ENCODE data around the gene AP1G1. TPM values are rescaled to one million over a fixed set of nuclear protein-coding genes. Genes with fewer than 3 reads are reported as not detected.

Gene AP1G1
- polyA plus RNA-seq, 1 donor (not counting 4 experiments of a cell fraction or from before 2014, with no cell fraction given), result 62.5 TPM

- no peak for DNase-seq (ENCODE audit: low read depth, low spot score)
- dilution Hi-C loops (cut with MboI; ENCODE audit: extremely low pct_ligation_motif_present, low sequenced_read_pairs), result no loop called here
- Histone ChIP-seq H3K9me3 (ENCODE audit: control insufficient read depth, low read depth, low read length) (no peaks in the 10 kb centered on the region), H3K27ac (ENCODE audit: control insufficient read depth, insufficient read depth, low read length) (peak within 1 kb of the TSS; percentile 50), H3K4me1 (ENCODE audit: control insufficient read depth, extremely low read depth, insufficient read depth, low read length) (peaks cover 11% of the 10 kb centered on the region), H3K9me1 (ENCODE audit: control insufficient read depth, extremely low read depth, insufficient read depth, low read length) (no peaks in the 10 kb centered on the region), H3K27me3 (ENCODE audit: control insufficient read depth, extremely low read depth, insufficient read depth, low read length) (peaks cover 4% of the 10 kb centered on the region), H3K9ac (ENCODE audit: control insufficient read depth, extremely low read depth, insufficient read depth, low read length) (peak within 1 kb of the TSS; percentile 69), H4K20me1 (ENCODE audit: control insufficient read depth, extremely low read depth, insufficient read depth, low read length) (no peaks in the 10 kb centered on the region), H3K4me2 (ENCODE audit: control insufficient read depth, extremely low read depth, insufficient read depth, low read depth, low read length) (peak within 1 kb of the TSS; percentile 85), H2AFZ (ENCODE audit: control insufficient read depth, low read length) (peak within 1 kb of the TSS; percentile 15), H3K4me3 (ENCODE audit: control insufficient read depth in 2 of 3, extremely low read depth in 1 of 3, insufficient read depth in 2 of 3, low read depth in 1 of 3, low read length in 3 of 3) (peak within 1 kb of the TSS; percentile 72 to 92 (median 83)), H3K36me3 (ENCODE audit: control insufficient read depth in 2 of 2, extremely low read depth in 1 of 2, insufficient read depth in 2 of 2, low read length in 2 of 2) (peaks cover 0 to 3% of the 10 kb centered on the region in 2 experiments), H3K79me2 (ENCODE audit: control insufficient read depth, insufficient read depth, low read length) (peaks cover 24% of the 10 kb centered on the region)
- no peak for FAIRE-seq
- TF ChIP-seq EZH2 (IDR thresholded peaks at IDR 0.05; ENCODE audit: low read length), result no peak
- TF ChIP-seq, protein P1, sequence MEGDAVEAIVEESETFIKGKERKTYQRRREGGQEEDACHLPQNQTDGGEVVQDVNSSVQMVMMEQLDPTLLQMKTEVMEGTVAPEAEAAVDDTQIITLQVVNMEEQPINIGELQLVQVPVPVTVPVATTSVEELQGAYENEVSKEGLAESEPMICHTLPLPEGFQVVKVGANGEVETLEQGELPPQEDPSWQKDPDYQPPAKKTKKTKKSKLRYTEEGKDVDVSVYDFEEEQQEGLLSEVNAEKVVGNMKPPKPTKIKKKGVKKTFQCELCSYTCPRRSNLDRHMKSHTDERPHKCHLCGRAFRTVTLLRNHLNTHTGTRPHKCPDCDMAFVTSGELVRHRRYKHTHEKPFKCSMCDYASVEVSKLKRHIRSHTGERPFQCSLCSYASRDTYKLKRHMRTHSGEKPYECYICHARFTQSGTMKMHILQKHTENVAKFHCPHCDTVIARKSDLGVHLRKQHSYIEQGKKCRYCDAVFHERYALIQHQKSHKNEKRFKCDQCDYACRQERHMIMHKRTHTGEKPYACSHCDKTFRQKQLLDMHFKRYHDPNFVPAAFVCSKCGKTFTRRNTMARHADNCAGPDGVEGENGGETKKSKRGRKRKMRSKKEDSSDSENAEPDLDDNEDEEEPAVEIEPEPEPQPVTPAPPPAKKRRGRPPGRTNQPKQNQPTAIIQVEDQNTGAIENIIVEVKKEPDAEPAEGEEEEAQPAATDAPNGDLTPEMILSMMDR (optimal IDR thresholded peaks at IDR 0.05 in 1 of 3, IDR thresholded peaks at IDR 0.05 in 1 of 3, conservative IDR thresholded peaks at IDR 0.05 in 1 of 3; ENCODE audit: extremely low read depth in 1 of 3, insufficient read depth in 2 of 3, low read length in 3 of 3), result no peak
These were observed 84.3 kb downstream of the AP1G1 start, which contains the start of gene PHLPP2 for GRCh38 chr16:71724320-71724751. Gene PHLPP2 (minus strand): TSS chr16:71724701. CDS start chr16:71714795, 9,906 bp downstream.

- H3K4me2 ChIP-seq (ENCODE audit: control insufficient read depth, extremely low read depth, insufficient read depth, low read depth, low read length), result peak overlapping the region; percentile 85
- peaks cover 0 to 3% of the 10 kb centered on the region in 2 experiments for H3K36me3 ChIP-seq (ENCODE audit: control insufficient read depth in 2 of 2, extremely low read depth in 1 of 2, insufficient read depth in 2 of 2, low read length in 2 of 2)
- no peaks in the 10 kb centered on the region for H3K9me3 ChIP-seq (ENCODE audit: control insufficient read depth, low read depth, low read length)
- dilution Hi-C loops (cut with MboI; ENCODE audit: extremely low pct_ligation_motif_present, low sequenced_read_pairs), result no loop called here
- H3K79me2 ChIP-seq (ENCODE audit: control insufficient read depth, insufficient read depth, low read length), result peaks cover 25% of the 10 kb centered on the region
- peak overlapping the region; percentile 69 for H3K9ac ChIP-seq (ENCODE audit: control insufficient read depth, extremely low read depth, insufficient read depth, low read length)
- TF ChIP-seq, protein P1 (optimal IDR thresholded peaks at IDR 0.05 in 1 of 3, IDR thresholded peaks at IDR 0.05 in 1 of 3, conservative IDR thresholded peaks at IDR 0.05 in 1 of 3; ENCODE audit: extremely low read depth in 1 of 3, insufficient read depth in 2 of 3, low read length in 3 of 3), result no peak
- no peak for TF ChIP-seq EZH2 (IDR thresholded peaks at IDR 0.05; ENCODE audit: low read length)
- DNase-seq (ENCODE audit: low read depth, low spot score) (no peak), FAIRE-seq (no peak)
- H3K4me3 ChIP-seq (ENCODE audit: control insufficient read depth in 2 of 3, extremely low read depth in 1 of 3, insufficient read depth in 2 of 3, low read depth in 1 of 3, low read length in 3 of 3), result peak overlapping the region; percentile 72 to 92 (median 83)
- peaks cover 11% of the 10 kb centered on the region for H3K4me1 ChIP-seq (ENCODE audit: control insufficient read depth, extremely low read depth, insufficient read depth, low read length)
- peak overlapping the region; percentile 50 for H3K27ac ChIP-seq (ENCODE audit: control insufficient read depth, insufficient read depth, low read length)
- H3K9me1 ChIP-seq (ENCODE audit: control insufficient read depth, extremely low read depth, insufficient read depth, low read length), result no peaks in the 10 kb centered on the region
- peak overlapping the region; percentile 15 for H2AFZ ChIP-seq (ENCODE audit: control insufficient read depth, low read length)
- peaks cover 4% of the 10 kb centered on the region for H3K27me3 ChIP-seq (ENCODE audit: control insufficient read depth, extremely low read depth, insufficient read depth, low read length)
- H4K20me1 ChIP-seq (ENCODE audit: control insufficient read depth, extremely low read depth, insufficient read depth, low read length), result no peaks in the 10 kb centered on the region
These were observed 84.9 kb downstream of the AP1G1 start for GRCh38 chr16:71723537-71724319.

Measured in keratinocyte (primary cell).